AML-193 (cell line): ENCODE data around the gene AKR1C4.
"Not testable (repeated sequence)": the region's sequence is repeated elsewhere in the genome, so short reads cannot be mapped to it uniquely, and the experiment has no call there.

Source experiments
- DNase-seq, 2 experiments: peaks; one replicate each; lab custom pipeline; 2025; lab: John Stamatoyannopoulos, UW

The AKR1C4 gene

GRCh38 chr10:5196702-5197113, at the start of gene AKR1C4:
Gene AKR1C4, plus strand, starts transcription at chr10:5196837. Its CDS starts 31 bp downstream, at chr10:5196868.
- no peak for DNase-seq

- no peak for DNase-seq
Measured at GRCh38 chr10:5146920-5147254, 49.8 kb upstream of the AKR1C4 start.

- no peak for DNase-seq
Measured at GRCh38 chr10:5147255-5147980, 49.2 kb upstream of the AKR1C4 start.

- no peak for DNase-seq
Measured at GRCh38 chr10:5147981-5148677, 48.5 kb upstream of the AKR1C4 start.

GRCh38 chr10:5148678-5149032, 48.0 kb upstream of the AKR1C4 start:
- DNase-seq: no peak

GRCh38 chr10:5151076-5151475, 45.6 kb upstream of the AKR1C4 start:
- no peak for DNase-seq

GRCh38 chr10:5155951-5156350, 40.7 kb upstream of the AKR1C4 start:
- no peak for DNase-seq

- DNase-seq: no peak
Measured at GRCh38 chr10:5157501-5157900, 39.1 kb upstream of the AKR1C4 start.

- no peak for DNase-seq
Measured at GRCh38 chr10:5159126-5159525, 37.5 kb upstream of the AKR1C4 start.

GRCh38 chr10:5163487-5163886, 33.1 kb upstream of the AKR1C4 start:
- no peak for DNase-seq

- DNase-seq: no peak
Measured at GRCh38 chr10:5165738-5166137, 30.9 kb upstream of the AKR1C4 start.

GRCh38 chr10:5168897-5169420, 27.7 kb upstream of the AKR1C4 start:
- DNase-seq: no peak

GRCh38 chr10:5175581-5175980, 21.1 kb upstream of the AKR1C4 start:
- not testable (repeated sequence) for DNase-seq

GRCh38 chr10:5180503-5180902, 16.1 kb upstream of the AKR1C4 start:
- not testable (repeated sequence) for DNase-seq

- DNase-seq: no peak
Measured at GRCh38 chr10:5183923-5184322, 12.7 kb upstream of the AKR1C4 start.

- DNase-seq: no peak
Measured at GRCh38 chr10:5184987-5185775, 11.5 kb upstream of the AKR1C4 start, which contains the start of gene AKR1C8. Gene AKR1C8, minus strand, starts transcription at chr10:5185150. Its CDS starts 46 bp downstream, at chr10:5185104.

- DNase-seq: no peak
Measured at GRCh38 chr10:5187867-5188266, 8.8 kb upstream of the AKR1C4 start.

GRCh38 chr10:5188358-5188757, 8.3 kb upstream of the AKR1C4 start:
- no peak for DNase-seq

GRCh38 chr10:5194431-5194830, 2.2 kb upstream of the AKR1C4 start:
- DNase-seq: no peak

GRCh38 chr10:5195727-5196374, 786 bp upstream of the AKR1C4 start:
- DNase-seq: no peak

GRCh38 chr10:5198386-5198785, 1.7 kb downstream of the AKR1C4 start:
- no peak for DNase-seq

- no peak for DNase-seq
Measured at GRCh38 chr10:5199398-5199797, 2.8 kb downstream of the AKR1C4 start.
